GM11168 (cell line): ENCODE results near the gene PPP1R14B.

Source experiments
- in situ Hi-C: fragments of 300-500 bp; cut with MboI; formaldehyde crosslinking; loops from one replicate; pipeline ENCODE4 v1.12.0; 2022; ENCODE audit warnings: low sequenced_read_pairs; ENCODE audit not compliant: unreplicated experiment

The PPP1R14B gene

DNA sequence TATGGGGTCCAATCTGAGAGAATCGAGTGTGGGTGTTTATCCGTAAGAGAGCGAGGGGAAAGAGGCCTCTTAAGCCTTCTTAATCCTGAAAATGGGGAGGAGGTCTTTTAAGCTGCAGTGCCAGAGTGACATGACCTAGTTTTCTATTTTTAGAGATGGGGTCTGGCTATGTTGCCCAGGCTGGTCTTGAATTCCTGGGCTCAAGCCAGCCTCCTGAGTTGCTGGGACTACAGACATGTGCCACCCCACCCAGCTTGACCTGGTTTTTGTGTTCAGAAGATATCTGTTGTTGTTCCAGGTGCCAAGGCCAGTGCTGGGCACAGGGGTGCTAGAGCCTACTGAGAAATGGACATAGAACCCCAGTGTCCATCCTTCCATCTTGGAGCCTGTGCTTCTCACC is 36.3 kb upstream of the PPP1R14B start:
- in situ Hi-C loops = no loop called here

DNA sequence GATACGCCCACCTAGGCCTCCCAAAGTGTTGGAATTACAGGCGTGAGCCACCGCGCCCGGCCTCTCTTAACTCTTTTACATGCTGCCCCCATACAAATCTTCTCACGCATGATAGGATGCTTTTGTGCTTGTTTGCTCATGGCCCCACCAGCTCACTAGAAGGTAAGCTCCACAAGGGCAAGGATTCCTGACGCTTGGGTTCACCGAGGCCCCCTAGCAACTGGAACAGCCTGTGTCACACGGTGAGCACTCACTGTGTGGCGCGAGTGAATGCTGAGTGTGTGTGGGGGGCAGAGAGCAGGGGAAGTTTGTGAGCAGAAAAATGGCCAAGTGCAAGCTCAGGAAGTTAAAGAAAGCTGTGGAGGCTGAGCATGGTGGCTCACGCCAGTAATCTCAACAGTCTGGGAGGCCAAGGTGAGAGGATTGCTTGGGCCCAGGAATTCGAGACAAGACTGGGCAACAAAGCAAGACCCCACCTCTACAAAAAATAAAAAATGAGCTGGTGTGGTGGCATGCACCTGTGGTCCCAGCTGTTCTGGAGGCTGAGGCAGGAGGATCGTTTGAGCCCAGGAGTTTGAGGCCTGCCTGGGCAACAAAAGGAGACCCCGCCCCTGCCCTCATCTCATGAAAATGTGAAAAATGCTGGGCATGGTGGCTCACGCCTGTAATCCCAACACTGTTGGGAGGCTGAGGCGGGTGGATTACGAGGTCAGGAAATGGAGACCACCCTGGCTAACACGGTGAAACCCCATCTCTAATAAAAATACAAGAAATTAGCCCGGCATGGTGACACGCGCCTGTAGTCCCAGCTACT is 35.4 kb upstream of the PPP1R14B start:
- in situ Hi-C loops = no loop called here

- in situ Hi-C loops = no loop called here
Observed at GRCh38 chr11:64278576-64279190, 31.9 kb upstream of the PPP1R14B start.

- in situ Hi-C loops = no loop called here
Observed at GRCh38 chr11:64276653-64277431, 30.1 kb upstream of the PPP1R14B start.

- in situ Hi-C loops = no loop called here
Observed at GRCh38 chr11:64275841-64276240, 29.1 kb upstream of the PPP1R14B start.

GRCh38 chr11:64275031-64275800 is 28.5 kb upstream of the PPP1R14B start:
- in situ Hi-C loops = no loop called here

DNA sequence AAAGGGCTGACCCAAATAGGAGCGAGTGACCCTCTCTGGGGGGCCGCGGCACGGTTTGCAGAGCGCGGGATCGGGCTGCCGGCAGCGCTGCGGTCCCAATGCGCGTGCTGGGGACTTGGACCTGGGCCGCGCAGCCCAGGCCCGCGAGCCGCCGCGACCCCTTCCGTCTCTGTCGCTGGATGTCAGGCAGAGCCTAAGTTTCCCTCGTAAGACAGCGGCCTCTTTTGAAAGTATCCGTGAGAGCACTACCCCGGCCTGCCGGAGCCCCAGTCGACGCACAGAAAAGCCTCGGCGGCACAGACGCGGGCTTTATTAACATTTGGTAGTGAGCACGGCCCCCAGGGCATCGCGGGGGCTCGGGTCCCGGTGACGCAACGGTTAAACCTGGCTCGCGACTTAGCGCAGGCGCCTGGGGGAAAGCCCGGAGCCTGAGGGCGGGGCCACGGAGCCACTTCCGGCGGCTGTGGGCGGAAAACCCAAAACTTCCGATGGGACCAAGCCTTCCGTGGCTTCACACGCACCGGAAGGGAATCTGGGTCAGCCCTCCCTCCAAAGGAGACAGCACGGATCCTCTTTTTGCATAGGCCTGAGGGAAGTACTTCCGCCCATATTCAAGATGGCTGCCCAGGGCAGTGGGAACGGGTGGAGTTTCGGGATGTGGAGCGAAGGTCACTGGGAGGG is 22.9 kb upstream of the PPP1R14B start:
- in situ Hi-C loops = no loop called here

DNA sequence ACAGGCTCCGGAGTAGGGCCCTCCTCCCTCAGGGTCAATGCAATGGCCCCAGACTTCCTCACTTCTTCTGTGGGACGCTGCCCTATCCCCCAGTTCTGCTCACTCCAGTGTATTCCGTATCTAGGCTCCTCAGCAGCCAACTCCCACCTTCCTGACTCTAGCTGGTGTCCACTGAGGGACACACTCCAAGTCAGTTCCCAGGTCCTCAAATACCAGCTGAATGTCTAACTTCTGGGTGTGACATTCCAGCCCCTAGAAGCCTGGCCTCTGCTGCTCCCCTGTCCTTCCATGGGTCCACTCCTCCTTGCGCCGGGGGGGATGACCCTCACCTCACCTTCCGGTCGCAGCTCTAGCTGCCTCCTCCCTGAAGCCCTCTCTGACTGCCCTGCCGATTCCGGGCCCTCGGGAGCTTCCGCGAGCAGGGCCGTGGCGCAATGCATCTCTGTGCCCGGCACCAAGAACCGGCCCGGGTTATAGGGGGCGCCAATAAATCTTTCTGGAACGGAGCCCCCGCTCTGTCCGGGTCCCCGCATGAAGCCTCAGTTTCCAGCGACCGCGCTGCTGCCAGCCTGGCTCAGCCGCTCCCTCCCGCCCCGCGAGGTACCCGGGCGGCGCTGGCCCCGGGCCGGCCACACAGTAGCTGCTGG is 22.3 kb upstream of the PPP1R14B start:
- in situ Hi-C loops = no loop called here

DNA sequence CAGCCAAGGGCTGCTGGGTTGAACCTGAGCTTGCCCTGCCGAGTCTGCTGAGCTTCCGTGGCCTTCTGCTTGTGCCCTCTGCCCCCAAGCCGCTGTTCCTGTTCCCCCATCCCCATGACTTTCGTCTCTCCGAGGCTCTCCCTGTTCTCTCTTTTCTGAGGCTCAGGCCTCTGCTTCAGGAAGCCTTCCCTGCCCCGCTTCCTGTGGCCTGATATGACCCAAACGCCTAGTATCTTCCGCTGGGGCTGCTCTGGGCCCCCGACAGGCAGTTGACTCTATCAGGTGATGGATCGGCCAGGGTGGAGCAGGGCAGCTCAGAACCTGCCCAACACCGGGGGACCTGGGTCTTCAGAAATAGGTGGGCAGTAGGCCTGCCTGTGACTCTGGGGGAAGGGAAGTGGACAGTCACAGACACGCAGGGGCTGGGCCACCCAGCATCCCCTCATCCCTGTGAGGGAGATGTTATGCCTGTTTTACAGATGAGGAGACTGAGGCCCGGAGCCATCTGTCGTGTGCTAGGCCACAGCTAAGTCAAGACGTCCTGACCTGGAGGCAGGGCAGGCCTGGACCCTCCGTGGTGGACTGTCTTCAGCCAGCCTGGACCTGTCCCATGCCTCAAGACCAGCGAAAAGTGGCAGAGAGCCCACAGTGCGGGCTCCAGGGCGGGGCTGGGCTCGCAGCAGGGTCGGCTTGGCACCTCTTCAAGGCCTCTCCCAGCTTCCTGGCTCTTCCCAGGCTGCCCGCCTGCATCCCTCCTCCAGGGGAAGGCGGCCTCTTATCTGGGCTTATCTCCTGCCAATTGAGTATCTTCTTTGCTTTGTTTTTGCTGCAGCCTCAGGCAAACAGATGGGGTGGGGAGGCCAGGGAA is 21.5 kb upstream of the PPP1R14B start:
- in situ Hi-C loops = no loop called here

GRCh38 chr11:64267207-64267945 is 20.6 kb upstream of the PPP1R14B start:
- in situ Hi-C loops = no loop called here

DNA sequence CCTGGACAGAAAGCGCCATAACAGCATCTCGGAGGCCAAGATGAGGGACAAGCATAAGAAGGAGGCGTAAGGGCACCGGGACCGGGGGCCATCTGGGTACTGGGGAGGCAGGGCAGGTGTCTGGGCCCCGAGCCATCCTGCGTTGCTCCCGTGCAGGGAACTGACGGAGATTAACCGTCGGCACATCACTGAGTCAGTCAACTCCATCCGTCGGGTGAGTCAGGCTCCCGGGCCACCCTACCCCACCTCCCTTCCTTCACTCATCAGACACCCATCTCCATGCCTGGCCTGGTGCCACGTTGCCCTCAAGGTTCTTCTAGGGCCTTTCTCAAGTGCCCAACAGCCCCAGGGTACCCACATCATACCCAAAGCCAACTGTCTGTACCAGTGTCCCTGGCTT is 19.6 kb upstream of the PPP1R14B start:
- in situ Hi-C loops = no loop called here

DNA sequence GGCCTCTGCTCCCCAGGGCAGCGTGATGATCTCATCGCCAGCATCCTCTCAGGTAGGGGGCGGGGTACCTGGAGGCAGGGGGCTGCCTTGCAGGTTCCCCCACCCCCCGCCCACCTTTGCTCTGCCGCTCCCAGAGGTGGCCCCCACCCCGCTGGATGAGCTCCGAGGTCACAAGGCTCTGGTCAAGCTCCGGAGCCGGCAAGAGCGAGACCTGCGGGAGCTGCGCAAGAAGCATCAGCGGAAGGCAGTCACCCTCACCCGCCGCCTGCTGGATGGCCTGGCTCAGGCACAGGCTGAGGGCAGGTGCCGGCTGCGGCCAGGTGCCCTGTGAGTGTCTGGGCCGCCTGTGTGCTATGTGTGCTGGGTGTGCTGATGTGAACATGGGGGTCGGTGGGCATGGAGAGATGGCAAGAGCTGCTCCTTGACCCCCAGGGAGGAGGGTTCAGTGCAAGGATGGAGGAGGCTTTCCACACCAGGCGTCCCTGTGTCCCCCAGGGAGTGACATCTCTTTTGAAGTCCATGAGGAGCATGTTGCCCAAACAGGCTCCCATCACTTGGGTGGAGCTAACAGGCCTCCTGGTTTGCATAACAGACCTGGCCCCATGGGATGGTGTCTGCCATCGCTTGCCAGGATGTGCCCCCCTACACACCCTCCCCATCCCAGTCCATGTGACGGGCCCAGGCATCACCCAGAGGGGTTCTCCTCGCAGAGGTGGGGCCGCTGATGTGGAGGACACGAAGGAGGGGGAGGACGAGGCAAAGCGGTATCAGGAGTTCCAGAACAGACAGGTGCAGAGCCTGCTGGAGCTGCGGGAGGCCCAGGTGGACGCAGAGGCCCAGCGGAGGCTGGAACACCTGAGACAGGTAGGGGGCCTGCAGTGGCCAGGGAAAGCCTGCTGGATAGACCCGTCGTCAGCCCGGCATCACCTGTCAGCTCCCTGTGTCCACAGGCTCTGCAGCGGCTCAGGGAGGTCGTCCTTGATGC is 18.7 kb upstream of the PPP1R14B start:
- in situ Hi-C loops = no loop called here

GRCh38 chr11:64264371-64264852 is 17.7 kb upstream of the PPP1R14B start:
- in situ Hi-C loops = no loop called here

GRCh38 chr11:64263947-64264317 is 17.2 kb upstream of the PPP1R14B start:
- in situ Hi-C loops = no loop called here

DNA sequence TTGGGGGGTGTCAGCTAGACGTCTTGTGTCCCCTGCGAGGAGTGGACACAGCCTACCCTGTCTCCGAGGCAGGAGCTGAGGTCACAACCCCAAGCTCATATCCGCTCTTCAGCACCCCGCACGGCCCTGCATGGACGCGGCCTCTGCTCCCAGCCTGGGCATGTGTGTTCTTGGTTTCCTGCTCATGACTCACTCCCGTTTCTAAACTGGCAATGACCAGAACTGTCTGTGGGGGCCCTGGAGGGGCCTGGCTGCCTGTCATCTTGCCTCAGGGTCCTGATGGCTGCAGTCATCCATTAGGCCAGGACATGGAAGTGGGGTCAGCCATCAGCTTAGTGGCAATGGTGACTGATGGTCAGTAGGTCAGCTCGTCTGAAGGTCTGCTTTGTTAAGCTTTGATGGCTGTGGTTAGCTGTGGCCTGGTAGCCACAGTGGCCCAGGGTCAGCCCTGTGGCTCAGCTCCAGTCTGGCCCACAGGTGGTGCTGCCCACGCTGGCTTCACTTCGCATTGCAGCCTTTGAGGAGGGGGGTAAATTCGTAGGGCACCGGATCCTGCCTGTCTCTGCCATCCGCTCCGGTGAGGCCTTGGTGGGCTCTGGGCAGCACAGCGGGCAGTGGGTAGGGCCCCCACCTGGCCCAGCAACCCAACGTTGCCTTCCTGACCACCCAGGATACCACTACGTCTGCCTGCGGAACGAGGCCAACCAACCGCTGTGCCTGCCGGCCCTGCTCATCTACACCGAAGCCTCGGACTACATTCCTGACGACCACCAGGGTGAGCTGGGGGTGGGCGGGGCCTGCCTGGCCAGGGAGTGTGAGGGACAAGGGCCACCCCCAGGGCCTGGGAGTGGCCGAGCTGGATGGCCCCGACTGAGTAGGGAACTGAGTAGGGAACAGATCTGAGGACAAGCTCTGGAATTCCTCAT is 16.5 kb upstream of the PPP1R14B start:
- in situ Hi-C loops = no loop called here
